Measurements from ENCODE around the gene FCER2. TPM values are rescaled to one million over a fixed set of nuclear protein-coding genes. Genes with fewer than 3 reads are reported as not detected.

The FCER2 gene
- total RNA-seq, 4 donors from 2014 or later, result 0.49 to 0.88 (median 0.68) TPM; not detected in 1

DNA sequence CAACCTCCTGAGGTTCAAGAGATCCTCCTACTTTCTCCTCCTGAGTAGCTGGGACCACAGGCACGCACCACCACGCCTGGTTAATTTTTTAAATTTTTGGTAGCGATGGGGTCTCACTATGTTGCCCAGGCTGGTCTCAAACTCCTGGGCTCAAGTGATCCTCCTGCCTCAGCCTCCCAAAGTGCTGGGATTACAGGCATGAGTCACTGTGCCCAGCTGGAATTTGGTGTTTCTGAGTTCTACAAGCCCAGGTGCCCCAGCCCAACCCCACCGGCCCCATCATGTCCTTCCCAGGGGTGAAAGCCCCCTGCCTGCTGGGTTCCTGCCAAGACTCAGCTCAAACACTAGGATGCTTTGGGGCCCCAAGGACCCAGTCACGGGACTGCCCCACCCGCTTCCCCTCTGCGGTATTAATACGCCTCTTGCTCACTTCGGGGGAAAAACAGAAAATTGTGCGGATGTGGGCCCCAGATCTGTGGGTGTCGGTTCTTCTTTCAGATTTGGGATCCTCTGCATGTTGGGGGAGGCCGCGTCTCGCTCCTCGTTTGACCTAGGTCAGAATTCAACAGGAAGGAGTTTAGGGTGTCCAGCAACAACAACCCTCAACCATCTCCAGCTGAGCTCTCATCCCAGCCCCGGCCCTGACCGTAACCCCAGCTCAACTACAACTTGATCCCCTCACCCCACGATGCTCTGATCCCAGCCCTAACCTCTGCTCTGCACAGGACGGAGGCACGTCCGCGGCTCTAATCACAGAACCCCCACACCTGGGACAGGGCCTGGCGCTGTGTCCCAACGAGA is 3.7 kb upstream of the FCER2 start:
- TF ChIP-seq, protein P1, sequence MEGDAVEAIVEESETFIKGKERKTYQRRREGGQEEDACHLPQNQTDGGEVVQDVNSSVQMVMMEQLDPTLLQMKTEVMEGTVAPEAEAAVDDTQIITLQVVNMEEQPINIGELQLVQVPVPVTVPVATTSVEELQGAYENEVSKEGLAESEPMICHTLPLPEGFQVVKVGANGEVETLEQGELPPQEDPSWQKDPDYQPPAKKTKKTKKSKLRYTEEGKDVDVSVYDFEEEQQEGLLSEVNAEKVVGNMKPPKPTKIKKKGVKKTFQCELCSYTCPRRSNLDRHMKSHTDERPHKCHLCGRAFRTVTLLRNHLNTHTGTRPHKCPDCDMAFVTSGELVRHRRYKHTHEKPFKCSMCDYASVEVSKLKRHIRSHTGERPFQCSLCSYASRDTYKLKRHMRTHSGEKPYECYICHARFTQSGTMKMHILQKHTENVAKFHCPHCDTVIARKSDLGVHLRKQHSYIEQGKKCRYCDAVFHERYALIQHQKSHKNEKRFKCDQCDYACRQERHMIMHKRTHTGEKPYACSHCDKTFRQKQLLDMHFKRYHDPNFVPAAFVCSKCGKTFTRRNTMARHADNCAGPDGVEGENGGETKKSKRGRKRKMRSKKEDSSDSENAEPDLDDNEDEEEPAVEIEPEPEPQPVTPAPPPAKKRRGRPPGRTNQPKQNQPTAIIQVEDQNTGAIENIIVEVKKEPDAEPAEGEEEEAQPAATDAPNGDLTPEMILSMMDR (IDR thresholded peaks at IDR 0.05; ENCODE audit: low read depth), result no peak

DNA sequence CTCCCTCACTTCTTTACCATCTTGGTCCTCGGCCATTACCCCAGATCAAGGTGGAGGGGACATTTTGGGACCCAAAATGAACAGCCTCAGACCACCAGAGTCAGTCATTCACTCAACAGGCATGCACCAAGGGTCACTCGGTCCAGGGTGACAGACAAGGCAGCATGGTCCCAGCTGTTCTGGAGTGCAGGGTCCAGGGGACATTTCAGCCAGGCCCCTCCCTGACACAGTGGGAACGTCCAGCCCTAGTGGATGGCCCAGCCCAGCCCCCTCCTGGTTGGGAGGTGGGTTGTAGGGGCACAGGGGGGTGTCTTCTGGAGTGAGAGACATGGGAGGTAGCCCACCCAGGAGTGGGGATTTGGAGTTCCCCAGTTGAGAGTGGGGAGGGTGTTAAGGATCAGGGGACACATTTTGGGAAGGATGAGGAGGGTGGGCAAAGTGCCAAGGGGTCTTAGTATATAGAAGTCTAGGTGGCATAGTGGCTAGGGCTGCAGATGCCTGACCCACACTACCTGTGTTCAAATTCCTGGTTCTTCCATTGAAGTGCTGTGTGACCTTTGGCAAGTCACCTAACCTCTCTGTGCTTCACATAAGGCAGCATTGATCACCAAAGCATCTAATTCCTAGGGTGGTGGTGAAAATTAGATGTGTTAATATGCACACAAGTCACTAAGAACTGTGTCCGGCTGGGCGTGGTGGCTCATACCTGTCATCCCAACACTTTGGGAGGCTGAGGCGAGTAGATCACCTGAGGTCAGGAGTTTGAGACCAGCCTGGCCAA is 2.5 kb upstream of the FCER2 start:
- TF ChIP-seq, protein P1 (IDR thresholded peaks at IDR 0.05; ENCODE audit: low read depth), result no peak

DNA sequence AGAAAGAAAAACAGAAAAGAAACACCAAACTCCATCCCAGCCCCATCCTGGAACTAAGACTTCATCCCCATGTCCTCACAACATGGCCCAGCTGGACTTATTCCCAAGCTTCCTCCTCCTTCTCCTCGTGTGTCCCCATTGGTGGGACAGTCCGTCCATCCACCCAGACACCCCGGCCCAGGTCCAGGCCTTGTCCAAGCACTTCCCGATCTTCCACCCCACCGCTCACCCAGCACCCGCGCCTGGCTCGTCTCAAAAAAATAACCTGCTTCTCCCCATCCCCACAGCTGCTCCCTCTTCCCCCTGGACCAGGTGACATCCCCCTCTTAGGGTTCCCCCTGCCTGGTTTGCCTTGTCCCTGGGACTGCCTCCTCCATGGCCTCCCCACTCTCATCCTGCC is 1.4 kb upstream of the FCER2 start:
- TF ChIP-seq, protein P1 (IDR thresholded peaks at IDR 0.05; ENCODE audit: low read depth), result no peak

DNA sequence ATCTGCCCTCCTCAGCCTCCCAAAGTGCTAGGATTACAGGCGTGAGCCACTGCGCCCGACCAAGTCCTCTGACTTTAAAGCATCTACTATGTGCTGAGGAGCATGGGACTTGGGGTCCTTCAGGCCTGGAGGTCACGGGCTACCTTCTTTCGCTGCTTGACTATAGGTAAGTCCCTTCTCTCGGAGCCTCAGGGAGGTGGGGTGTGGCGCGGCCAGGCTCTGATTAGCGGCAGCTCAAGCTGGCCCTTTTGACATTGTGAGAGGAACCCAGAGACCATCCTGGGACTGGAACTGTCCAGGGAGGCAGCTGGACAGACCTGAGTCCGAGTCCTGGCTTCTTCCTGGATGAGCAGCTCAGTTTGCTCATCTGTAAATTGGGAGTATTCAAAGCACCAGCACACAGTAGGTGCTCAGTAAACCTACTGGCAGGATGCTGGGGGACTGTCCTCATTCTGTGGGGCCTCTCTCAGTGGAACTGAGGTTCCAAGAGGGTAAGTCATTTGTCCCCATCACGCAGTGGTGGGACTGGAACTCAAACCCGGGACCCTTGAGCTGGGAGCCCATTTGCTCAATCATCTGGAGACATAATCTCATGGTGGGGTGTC is 780 bp downstream of the FCER2 start:
- TF ChIP-seq, protein P1 (IDR thresholded peaks at IDR 0.05; ENCODE audit: low read depth), result no peak

DNA sequence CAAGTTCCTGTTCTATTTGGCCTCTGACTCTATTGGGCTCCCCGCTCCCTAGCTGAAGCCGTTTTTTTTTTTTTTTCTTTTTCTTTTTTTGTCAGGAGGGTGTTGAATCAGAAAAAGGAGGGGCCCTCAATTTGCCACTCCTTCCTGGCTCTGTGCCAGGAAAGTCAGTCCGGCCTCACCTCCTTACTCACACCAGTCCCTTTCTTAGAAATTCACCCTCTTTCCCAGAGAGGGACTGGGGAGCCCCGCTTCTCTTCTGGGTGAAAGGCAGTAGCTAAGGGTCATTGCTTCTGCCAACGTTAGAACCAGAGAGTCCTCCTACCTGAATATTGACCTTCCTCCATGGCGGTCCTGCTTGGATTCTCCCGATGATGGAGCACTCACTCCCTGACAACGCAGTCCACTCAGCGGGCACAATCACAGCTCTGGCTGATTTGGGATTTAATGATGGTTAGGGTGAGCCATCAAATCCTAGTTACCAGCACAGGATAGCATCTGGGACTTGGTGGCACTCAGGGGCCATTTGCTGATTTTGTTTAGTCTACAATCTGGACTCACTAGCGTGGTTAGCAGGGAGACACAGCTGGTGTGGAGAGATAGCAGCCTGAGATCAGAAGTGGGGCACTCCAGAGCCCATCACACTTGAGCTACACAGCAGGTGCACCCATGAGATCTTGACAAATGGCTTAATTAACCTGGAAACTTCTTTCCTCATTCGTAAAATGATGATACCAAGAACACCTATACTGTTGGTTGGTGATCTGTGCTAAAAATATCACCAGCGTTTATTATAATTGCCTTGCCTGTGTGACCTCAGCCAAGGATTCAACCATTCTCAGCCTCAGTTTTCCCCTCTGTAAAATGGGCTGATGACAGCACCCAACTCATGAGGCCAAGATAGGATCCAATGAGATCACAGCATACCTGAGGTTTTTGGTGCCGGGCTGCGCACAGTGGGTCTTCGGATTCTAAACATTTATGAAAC is 2.2 kb downstream of the FCER2 start:
- TF ChIP-seq, protein P1 (IDR thresholded peaks at IDR 0.05; ENCODE audit: low read depth), result no peak

DNA sequence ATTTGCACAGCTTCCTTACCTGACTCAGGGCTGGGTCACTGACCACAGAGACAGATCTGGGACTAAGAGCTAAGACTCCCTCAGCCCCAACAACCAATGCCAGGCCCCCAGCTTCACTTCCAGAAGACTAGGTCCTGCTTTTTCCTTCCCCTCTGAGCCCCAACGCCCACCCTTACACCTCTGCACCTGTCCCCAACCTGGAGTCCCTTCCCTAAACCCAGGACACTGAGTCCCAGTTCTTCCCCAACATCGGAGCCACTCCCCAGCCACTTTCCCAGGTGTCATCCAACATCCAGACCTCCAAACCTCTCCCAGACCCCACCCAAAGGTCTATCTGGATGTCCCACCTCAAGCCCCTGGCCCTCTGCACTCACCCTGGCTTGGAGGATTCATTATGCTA is 2.9 kb downstream of the FCER2 start:
- TF ChIP-seq, protein P1 (IDR thresholded peaks at IDR 0.05; ENCODE audit: low read depth), result no peak

All from subcutaneous adipose tissue (tissue), 4 donors.